ENCODE results near the gene DIS3. TPM values are rescaled to one million over a fixed set of nuclear protein-coding genes. Genes with fewer than 3 reads are reported as not detected.

Gene DIS3
- total and polyA plus RNA-seq, 2 experiments from 2014 or later, result 37.7 to 45.1 TPM

DNA sequence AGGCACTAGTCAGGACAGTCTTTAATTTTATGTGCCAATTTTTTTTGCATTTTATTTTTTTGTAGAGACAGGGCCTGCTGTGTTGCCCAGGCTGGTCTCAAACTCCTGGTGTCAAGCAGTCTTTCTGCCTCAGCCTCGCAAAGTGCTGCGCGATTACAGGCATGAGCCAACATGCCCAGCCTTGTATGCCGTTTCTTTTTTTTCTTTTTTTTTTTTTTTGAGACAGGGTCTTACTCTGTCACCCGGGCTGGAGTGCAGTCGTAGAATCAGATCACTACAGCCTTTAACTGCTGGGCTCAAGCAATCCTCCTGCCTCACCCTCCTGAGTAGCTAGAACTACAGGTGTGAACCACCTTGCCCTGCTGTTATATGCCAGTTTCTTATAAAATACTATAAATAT, 27.6 kb downstream of the DIS3 start:
- ATAC-seq (no peak), DNase-seq (ENCODE audit: low spot score) (no peak)
- Histone ChIP-seq H3K27me3 (ENCODE audit: insufficient read depth) (no peaks in the 10 kb centered on the region), H3K9me2 (ENCODE audit: insufficient read depth) (no peaks in the 10 kb centered on the region), H3K36me3 (ENCODE audit: insufficient read depth) (peaks cover 39% of the 10 kb centered on the region), H2AFZ (no peak overlapping the region), H3K27ac (ENCODE audit: low read depth) (no peak overlapping the region), H3K4me3 (no peak overlapping the region), H3K79me2 (replicated peaks; ENCODE audit: insufficient read depth) (no peaks in the 10 kb centered on the region), H3F3A (replicated peaks; ENCODE audit: low read depth) (no peaks in the 10 kb centered on the region), H4K20me1 (replicated peaks; ENCODE audit: insufficient read depth) (peaks cover 4% of the 10 kb centered on the region; the same call in 1 of the 2 replicates), H3K4me2 (no peak overlapping the region), H3K4me1 (ENCODE audit: insufficient read depth) (no peaks in the 10 kb centered on the region)
- H3K27ac Mint-ChIP-seq, result no peak overlapping the region; the same call in 1 of the 2 replicates
- no peaks in the 10 kb centered on the region for H3K27me3 Mint-ChIP-seq (ENCODE audit: insufficient read depth, low read depth, poor library complexity)
- no peak for TF ChIP-seq POLR2AphosphoS5 (IDR thresholded peaks at IDR 0.05; ENCODE audit: low read depth)
- TF ChIP-seq CREB1 (CRISPR knock-in tag; IDR thresholded peaks at IDR 0.05; ENCODE audit: low read depth), result no peak
- no peak for TF ChIP-seq ZNF331 (CRISPR knock-in tag; IDR thresholded peaks at IDR 0.05; ENCODE audit: low read depth)
- TF ChIP-seq STAT1 (IDR thresholded peaks at IDR 0.05; ENCODE audit: unreplicated experiment), result no peak
- TF ChIP-seq, protein P1, sequence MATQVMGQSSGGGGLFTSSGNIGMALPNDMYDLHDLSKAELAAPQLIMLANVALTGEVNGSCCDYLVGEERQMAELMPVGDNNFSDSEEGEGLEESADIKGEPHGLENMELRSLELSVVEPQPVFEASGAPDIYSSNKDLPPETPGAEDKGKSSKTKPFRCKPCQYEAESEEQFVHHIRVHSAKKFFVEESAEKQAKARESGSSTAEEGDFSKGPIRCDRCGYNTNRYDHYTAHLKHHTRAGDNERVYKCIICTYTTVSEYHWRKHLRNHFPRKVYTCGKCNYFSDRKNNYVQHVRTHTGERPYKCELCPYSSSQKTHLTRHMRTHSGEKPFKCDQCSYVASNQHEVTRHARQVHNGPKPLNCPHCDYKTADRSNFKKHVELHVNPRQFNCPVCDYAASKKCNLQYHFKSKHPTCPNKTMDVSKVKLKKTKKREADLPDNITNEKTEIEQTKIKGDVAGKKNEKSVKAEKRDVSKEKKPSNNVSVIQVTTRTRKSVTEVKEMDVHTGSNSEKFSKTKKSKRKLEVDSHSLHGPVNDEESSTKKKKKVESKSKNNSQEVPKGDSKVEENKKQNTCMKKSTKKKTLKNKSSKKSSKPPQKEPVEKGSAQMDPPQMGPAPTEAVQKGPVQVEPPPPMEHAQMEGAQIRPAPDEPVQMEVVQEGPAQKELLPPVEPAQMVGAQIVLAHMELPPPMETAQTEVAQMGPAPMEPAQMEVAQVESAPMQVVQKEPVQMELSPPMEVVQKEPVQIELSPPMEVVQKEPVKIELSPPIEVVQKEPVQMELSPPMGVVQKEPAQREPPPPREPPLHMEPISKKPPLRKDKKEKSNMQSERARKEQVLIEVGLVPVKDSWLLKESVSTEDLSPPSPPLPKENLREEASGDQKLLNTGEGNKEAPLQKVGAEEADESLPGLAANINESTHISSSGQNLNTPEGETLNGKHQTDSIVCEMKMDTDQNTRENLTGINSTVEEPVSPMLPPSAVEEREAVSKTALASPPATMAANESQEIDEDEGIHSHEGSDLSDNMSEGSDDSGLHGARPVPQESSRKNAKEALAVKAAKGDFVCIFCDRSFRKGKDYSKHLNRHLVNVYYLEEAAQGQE (IDR thresholded peaks at IDR 0.05; ENCODE audit: unreplicated experiment), result no peak
- TF ChIP-seq, protein P2, sequence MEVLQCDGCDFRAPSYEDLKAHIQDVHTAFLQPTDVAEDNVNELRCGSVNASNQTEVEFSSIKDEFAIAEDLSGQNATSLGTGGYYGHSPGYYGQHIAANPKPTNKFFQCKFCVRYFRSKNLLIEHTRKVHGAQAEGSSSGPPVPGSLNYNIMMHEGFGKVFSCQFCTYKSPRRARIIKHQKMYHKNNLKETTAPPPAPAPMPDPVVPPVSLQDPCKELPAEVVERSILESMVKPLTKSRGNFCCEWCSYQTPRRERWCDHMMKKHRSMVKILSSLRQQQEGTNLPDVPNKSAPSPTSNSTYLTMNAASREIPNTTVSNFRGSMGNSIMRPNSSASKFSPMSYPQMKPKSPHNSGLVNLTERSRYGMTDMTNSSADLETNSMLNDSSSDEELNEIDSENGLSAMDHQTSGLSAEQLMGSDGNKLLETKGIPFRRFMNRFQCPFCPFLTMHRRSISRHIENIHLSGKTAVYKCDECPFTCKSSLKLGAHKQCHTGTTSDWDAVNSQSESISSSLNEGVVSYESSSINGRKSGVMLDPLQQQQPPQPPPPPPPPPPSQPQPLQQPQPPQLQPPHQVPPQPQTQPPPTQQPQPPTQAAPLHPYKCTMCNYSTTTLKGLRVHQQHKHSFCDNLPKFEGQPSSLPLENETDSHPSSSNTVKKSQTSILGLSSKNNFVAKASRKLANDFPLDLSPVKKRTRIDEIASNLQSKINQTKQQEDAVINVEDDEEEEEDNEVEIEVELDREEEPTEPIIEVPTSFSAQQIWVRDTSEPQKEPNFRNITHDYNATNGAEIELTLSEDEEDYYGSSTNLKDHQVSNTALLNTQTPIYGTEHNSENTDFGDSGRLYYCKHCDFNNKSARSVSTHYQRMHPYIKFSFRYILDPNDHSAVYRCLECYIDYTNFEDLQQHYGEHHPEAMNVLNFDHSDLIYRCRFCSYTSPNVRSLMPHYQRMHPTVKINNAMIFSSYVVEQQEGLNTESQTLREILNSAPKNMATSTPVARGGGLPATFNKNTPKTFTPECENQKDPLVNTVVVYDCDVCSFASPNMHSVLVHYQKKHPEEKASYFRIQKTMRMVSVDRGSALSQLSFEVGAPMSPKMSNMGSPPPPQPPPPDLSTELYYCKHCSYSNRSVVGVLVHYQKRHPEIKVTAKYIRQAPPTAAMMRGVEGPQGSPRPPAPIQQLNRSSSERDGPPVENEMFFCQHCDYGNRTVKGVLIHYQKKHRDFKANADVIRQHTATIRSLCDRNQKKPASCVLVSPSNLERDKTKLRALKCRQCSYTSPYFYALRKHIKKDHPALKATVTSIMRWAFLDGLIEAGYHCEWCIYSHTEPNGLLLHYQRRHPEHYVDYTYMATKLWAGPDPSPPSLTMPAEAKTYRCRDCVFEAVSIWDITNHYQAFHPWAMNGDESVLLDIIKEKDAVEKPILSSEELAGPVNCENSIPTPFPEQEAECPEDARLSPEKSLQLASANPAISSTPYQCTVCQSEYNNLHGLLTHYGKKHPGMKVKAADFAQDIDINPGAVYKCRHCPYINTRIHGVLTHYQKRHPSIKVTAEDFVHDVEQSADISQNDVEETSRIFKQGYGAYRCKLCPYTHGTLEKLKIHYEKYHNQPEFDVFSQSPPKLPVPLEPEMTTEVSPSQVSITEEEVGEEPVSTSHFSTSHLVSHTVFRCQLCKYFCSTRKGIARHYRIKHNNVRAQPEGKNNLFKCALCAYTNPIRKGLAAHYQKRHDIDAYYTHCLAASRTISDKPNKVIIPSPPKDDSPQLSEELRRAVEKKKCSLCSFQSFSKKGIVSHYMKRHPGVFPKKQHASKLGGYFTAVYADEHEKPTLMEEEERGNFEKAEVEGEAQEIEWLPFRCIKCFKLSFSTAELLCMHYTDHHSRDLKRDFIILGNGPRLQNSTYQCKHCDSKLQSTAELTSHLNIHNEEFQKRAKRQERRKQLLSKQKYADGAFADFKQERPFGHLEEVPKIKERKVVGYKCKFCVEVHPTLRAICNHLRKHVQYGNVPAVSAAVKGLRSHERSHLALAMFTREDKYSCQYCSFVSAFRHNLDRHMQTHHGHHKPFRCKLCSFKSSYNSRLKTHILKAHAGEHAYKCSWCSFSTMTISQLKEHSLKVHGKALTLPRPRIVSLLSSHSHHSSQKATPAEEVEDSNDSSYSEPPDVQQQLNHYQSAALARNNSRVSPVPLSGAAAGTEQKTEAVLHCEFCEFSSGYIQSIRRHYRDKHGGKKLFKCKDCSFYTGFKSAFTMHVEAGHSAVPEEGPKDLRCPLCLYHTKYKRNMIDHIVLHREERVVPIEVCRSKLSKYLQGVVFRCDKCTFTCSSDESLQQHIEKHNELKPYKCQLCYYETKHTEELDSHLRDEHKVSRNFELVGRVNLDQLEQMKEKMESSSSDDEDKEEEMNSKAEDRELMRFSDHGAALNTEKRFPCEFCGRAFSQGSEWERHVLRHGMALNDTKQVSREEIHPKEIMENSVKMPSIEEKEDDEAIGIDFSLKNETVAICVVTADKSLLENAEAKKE (CRISPR knock-in tag; IDR thresholded peaks at IDR 0.05), result no peak
- TF ChIP-seq EZH2 (IDR thresholded peaks at IDR 0.05; ENCODE audit: low read depth, unreplicated experiment), result no peak
- TF ChIP-seq NANOG (IDR thresholded peaks at IDR 0.05; ENCODE audit: borderline replicate concordance), result no peak
- no peak for TF ChIP-seq JUNB (IDR thresholded peaks at IDR 0.05; ENCODE audit: unreplicated experiment)
- H3K36me3 Mint-ChIP-seq (ENCODE audit: low read depth), result peaks cover 54% of the 10 kb centered on the region
- H3K4me1 Mint-ChIP-seq, result no peaks in the 10 kb centered on the region
- no peak overlapping the region for H3K4me3 Mint-ChIP-seq
- H3K9me3 Mint-ChIP-seq, result no peaks in the 10 kb centered on the region

Measured in GM23338 (cell line).